HepG2 (cell line): Measurements from ENCODE around the gene SYT17. TPM values are rescaled to one million over a fixed set of nuclear protein-coding genes. Genes with fewer than 3 reads are reported as not detected.

Source experiments
- ATAC-seq: fragments of 200-7000 bp; cut with Tn5 transposase; 3 replicates; pipeline ENCODE4 v1.9.1; 2020; ENCODE audit warnings: mild to moderate bottlenecking, moderate library complexity
- BruUV-seq: library from RNA; stranded (reverse); fragments of 400-500 nt; replicated peaks from 2 replicates; lab custom pipeline; 2021; lab: Mats Ljungman, UMichigan
- CTCF ChIA-PET: fragments of 300-600 bp; formaldehyde crosslinking; extraction: SDS; loops from one replicate; lab custom pipeline; 2021; ENCODE audit warnings: low total read pairs, inconsistent platforms, low intra/inter-chr PET ratio; lab: Yijun Ruan, JAX
- POLR2A ChIA-PET: fragments of 350-600 bp; sonication (Branson Sonifier 250); formaldehyde crosslinking; loops from one replicate; lab custom pipeline; 2020; ENCODE audit warnings: antibody characterized with exemption, inconsistent platforms; lab: Yijun Ruan, JAX
- DNase-seq: peaks from one replicate; pipeline ENCODE4 v3.0.0-alpha.2; 2015; ENCODE audit warnings: low spot score
- FAIRE-seq: peaks from 3 replicates; lab custom pipeline; 2011; peaks lifted over from hg19 to GRCh38; lab: Jason Lieb, UNC
- H2AFZ ChIP-seq: one replicate; pipeline ENCODE4 v1.6.1; 2011; ENCODE audit warnings: low read length, inconsistent platforms
- H3K27ac ChIP-seq: fragments of 300-600 bp; 3 replicates; pipeline ENCODE4 v1.8.0; 2011; ENCODE audit warnings: mixed run types, mild to moderate bottlenecking, mixed read lengths, low read length, inconsistent platforms; ENCODE audit not compliant: insufficient read depth; ENCODE audit errors: extremely low read length
- H3K27me3 ChIP-seq, 2 experiments: fragments of 200-600 bp in 1 of 2; 2 replicates in 1 of 2; 3 replicates in 1 of 2; pipeline versions ENCODE4 v1.6.0 to v1.8.0; 2011; ENCODE audit warnings: low read length in 2 of 2, mild to moderate bottlenecking in 2 of 2, moderate library complexity in 2 of 2, inconsistent platforms in 1 of 2; ENCODE audit not compliant: insufficient read depth in 2 of 2, control insufficient read depth in 1 of 2
- H3K36me3 ChIP-seq, 2 experiments: fragments of 200-600 bp in 1 of 2; replicated peaks in 1 of 2; 2 replicates in 1 of 2; 3 replicates in 1 of 2; pipeline versions ENCODE4 v1.5.1 to v1.8.0; 2011; ENCODE audit warnings: low read length in 2 of 2, inconsistent platforms in 1 of 2; ENCODE audit not compliant: insufficient read depth in 2 of 2, control insufficient read depth in 1 of 2
- H3K4me1 ChIP-seq: 2 replicates; pipeline ENCODE4 v1.5.1; 2012; ENCODE audit warnings: low read length, inconsistent platforms; ENCODE audit not compliant: insufficient read depth
- H3K4me2 ChIP-seq: 2 replicates; pipeline ENCODE4 v1.6.0; 2011; ENCODE audit warnings: low read depth, low read length, inconsistent platforms
- H3K4me3 ChIP-seq, 3 experiments: fragments of 200-600 bp in 1 of 3; sonication (generic), shearing (Covaris generic) in 1 of 3; replicated peaks in 1 of 3; 2 replicates each; pipeline ENCODE4 v1.5.1; 2011 to 2016; ENCODE audit warnings: low read length in 3 of 3, inconsistent platforms in 2 of 3, low read depth in 2 of 3, mild to moderate bottlenecking in 2 of 3, control low read depth in 1 of 3, mixed read lengths in 1 of 3; ENCODE audit not compliant: insufficient read depth in 1 of 3
- H3K79me2 ChIP-seq: one replicate; pipeline ENCODE4 v1.6.1; 2011; ENCODE audit warnings: low read length, inconsistent platforms; ENCODE audit not compliant: insufficient read depth
- H3K9ac ChIP-seq: 2 replicates; pipeline ENCODE4 v1.6.0; 2011; ENCODE audit warnings: mild to moderate bottlenecking, low read depth, low read length, inconsistent platforms; ENCODE audit not compliant: insufficient read depth
- H3K9me3 ChIP-seq: 2 replicates; pipeline ENCODE4 v1.5.1; 2012; ENCODE audit warnings: mild to moderate bottlenecking, low read length
- H4K20me1 ChIP-seq: 2 replicates; pipeline ENCODE4 v1.6.0; 2011; ENCODE audit warnings: inconsistent platforms, mild to moderate bottlenecking, low read length, moderate library complexity; ENCODE audit not compliant: insufficient read depth
- ETS1 ChIP-seq: sonication (generic); formaldehyde crosslinking; IDR thresholded peaks from 2 replicates; pipeline ENCODE4 v1.4.0; 2020; ENCODE audit warnings: missing genetic modification reagents
- FOXP1 ChIP-seq, 2 experiments: fragments of 450-650 bp in 1 of 2; IDR thresholded peaks; 2 replicates each; pipeline ENCODE4 v1.6.1; 2017 to 2018; ENCODE audit warnings: antibody characterized with exemption in 1 of 2
- HDAC1 ChIP-seq: sonication (generic); formaldehyde crosslinking; IDR thresholded peaks from 2 replicates; pipeline ENCODE4 v1.5.1; 2020; ENCODE audit warnings: mild to moderate bottlenecking, missing genetic modification reagents
- HNRNPK ChIP-seq: fragments of 200-400 bp; formaldehyde crosslinking; IDR thresholded peaks from 2 replicates; pipeline ENCODE4 v1.6.1; 2018; ENCODE audit warnings: low read length, low read depth, moderate library complexity, mild to moderate bottlenecking; ENCODE audit not compliant: poor library complexity, severe bottlenecking
- MTF2 ChIP-seq: sonication (generic); formaldehyde crosslinking; IDR thresholded peaks from 2 replicates; pipeline ENCODE4 v1.5.0; 2020; ENCODE audit warnings: missing genetic modification reagents, borderline replicate concordance
- PCBP1 ChIP-seq: fragments of 200-400 bp; formaldehyde crosslinking; IDR thresholded peaks from 2 replicates; pipeline ENCODE4 v1.6.1; 2017; ENCODE audit warnings: mild to moderate bottlenecking, low read depth, low read length, borderline replicate concordance
- PCBP2 ChIP-seq: fragments of 200-400 bp; formaldehyde crosslinking; optimal IDR thresholded peaks from 2 replicates; pipeline ENCODE3; 2018; ENCODE audit warnings: low read length, low read depth; ENCODE audit not compliant: poor library complexity, severe bottlenecking
- SMAD1 ChIP-seq: sonication (generic); formaldehyde crosslinking; IDR thresholded peaks from 2 replicates; pipeline ENCODE4 v1.4.0; 2020; ENCODE audit warnings: missing genetic modification reagents, low read depth, mild to moderate bottlenecking, borderline replicate concordance
- SRF ChIP-seq: IDR thresholded peaks from 2 replicates; pipeline ENCODE4 v1.6.1; 2011; ENCODE audit warnings: mild to moderate bottlenecking, low read depth, low read length, moderate library complexity
- THAP8 ChIP-seq: sonication (generic); formaldehyde crosslinking; IDR thresholded peaks from 2 replicates; pipeline ENCODE4 v1.5.1; 2020; ENCODE audit warnings: missing genetic modification reagents, mild to moderate bottlenecking, borderline replicate concordance
- ZNF263 ChIP-seq: sonication (generic); formaldehyde crosslinking; IDR thresholded peaks from 2 replicates; pipeline ENCODE4 v1.4.0; 2020; ENCODE audit warnings: missing genetic modification reagents
- ZNF367 ChIP-seq: sonication (generic); formaldehyde crosslinking; IDR thresholded peaks from 2 replicates; pipeline ENCODE4 v1.4.0; 2020; ENCODE audit warnings: missing genetic modification reagents, borderline replicate concordance
- ZNF569 ChIP-seq: sonication (generic); formaldehyde crosslinking; IDR thresholded peaks from 2 replicates; pipeline ENCODE4 v1.5.0; 2020; ENCODE audit warnings: mild to moderate bottlenecking, missing genetic modification reagents, moderate library complexity, borderline replicate concordance
- ZNF841 ChIP-seq: sonication (generic); formaldehyde crosslinking; IDR thresholded peaks from 2 replicates; pipeline ENCODE4 v1.8.1; 2023; ENCODE audit warnings: missing genetic modification reagents, borderline replicate concordance
- WGBS: methylation state at CpG from one replicate; pipeline ENCODE4 v1.1.6; 2017; ENCODE audit warnings: low lambda C conversion rate; 5-methylcytosine and 5-hydroxymethylcytosine counted together
- in situ Hi-C: cut with HindIII; loops from 2 replicates; pipeline ENCODE4 v1.10.0; 2017; ENCODE audit warnings: low pct_unique_long_range_greater_than_20kb; ENCODE audit not compliant: extremely low pct_ligation_motif_present
- intact Hi-C: fragments of 100-400 bp; cut with micrococcal nuclease; formaldehyde crosslinking; loops from one replicate; pipeline ENCODE4 v1.10.0; 2022; ENCODE audit not compliant: unreplicated experiment
- polyA plus RNA-seq, 8 experiments: library from polyadenylated mRNA; depleted of rRNA in 3 of 8; stranded (reverse) in 7 of 8; unstranded in 1 of 8; fragments of >200 nt; fragmentation: Illumina TruSeq in 4 of 8; extraction: Trizol in 4 of 8; gene quantifications; 2 replicates each; pipeline versions ENCODE4 v1.2.1 to v1.2.3, GENCODE V29; 2011 to 2016; ENCODE audit warnings: low read depth in 4 of 8, missing spikeins in 1 of 8, mixed read lengths in 1 of 8; ENCODE audit not compliant: insufficient read depth in 1 of 8
- total RNA-seq, 5 experiments: library from RNA; depleted of rRNA; stranded (reverse); fragments of >200 nt; fragmentation: Illumina TruSeq; extraction: Trizol; gene quantifications; 2 replicates each; pipeline ENCODE4 v1.2.3, GENCODE V29; 2016; ENCODE audit warnings: low read depth in 1 of 5
- TF ChIP-seq, protein P1 (sequence below): IDR thresholded peaks from 2 replicates; pipeline ENCODE4 v1.6.1; 2016; ENCODE audit warnings: missing compliant biosample characterization, missing genetic modification reagents, borderline replicate concordance

The SYT17 gene
- total and polyA plus RNA-seq, 2 of the 13 experiments (the other 11 are each of a cell fraction or from before 2014, with no cell fraction given): 0.44 TPM; not detected in 1

GRCh38 chr16:19184823-19185509 lies 16.9 kb downstream of the SYT17 start:
- ChIA-PET CTCF (interaction anchor here (1.4 kb wide), 1 partner anchor 98 kb away, joined by 3 read pairs; no protein-coding TSS in a partner anchor), POLR2A (no interaction called here)
- Histone ChIP-seq H3K9ac (no peak overlapping the region), H3K36me3 (no peaks in the 10 kb centered on the region), H3K4me3 (no peak overlapping the region), H4K20me1 (no peaks in the 10 kb centered on the region), H3K27me3 (no peaks in the 10 kb centered on the region), H3K79me2 (no peaks in the 10 kb centered on the region), H2AFZ (no peak overlapping the region), H3K9me3 (no peaks in the 10 kb centered on the region), H3K27ac (no peak overlapping the region), H3K4me1 (peaks cover 32% of the 10 kb centered on the region), H3K4me2 (no peak overlapping the region)
- in situ Hi-C loops (no loop called here), intact Hi-C loops (no loop called here)
- FAIRE-seq (no peak), ATAC-seq (no peak), DNase-seq (no peak)
- WGBS: 72% methylated on average over 9 of the region's 9 CpGs
- no peak for TF ChIP-seq MTF2
- TF ChIP-seq, protein P1, sequence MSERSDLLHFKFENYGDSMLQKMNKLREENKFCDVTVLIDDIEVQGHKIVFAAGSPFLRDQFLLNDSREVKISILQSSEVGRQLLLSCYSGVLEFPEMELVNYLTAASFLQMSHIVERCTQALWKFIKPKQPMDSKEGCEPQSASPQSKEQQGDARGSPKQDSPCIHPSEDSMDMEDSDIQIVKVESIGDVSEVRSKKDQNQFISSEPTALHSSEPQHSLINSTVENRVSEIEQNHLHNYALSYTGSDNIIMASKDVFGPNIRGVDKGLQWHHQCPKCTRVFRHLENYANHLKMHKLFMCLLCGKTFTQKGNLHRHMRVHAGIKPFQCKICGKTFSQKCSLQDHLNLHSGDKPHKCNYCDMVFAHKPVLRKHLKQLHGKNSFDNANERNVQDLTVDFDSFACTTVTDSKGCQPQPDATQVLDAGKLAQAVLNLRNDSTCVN: no peak
- TF ChIP-seq PCBP2: peak; percentile 96
- TF ChIP-seq ZNF841 (CRISPR knock-in tag): no peak
- TF ChIP-seq THAP8: no peak
- no peak for TF ChIP-seq SRF
- no peak for TF ChIP-seq ZNF263
- peak; percentile 68 for TF ChIP-seq HNRNPK
- TF ChIP-seq ZNF367 (CRISPR knock-in tag): no peak
- no peak for TF ChIP-seq HDAC1
- TF ChIP-seq SMAD1: no peak
- TF ChIP-seq ETS1: no peak
- TF ChIP-seq FOXP1 (IDR thresholded peaks at IDR 0.05): no peak
- TF ChIP-seq FOXP1 (CRISPR knock-in tag; IDR thresholded peaks at IDR 0.05): no peak
- TF ChIP-seq PCBP1: 0 out of 2 replicates have a peak, but pooled peaks have one; percentile 63
- no peak for TF ChIP-seq ZNF569
- no TSS peak for BruUV-seq
